ENCODE results near the gene DNAAF1.
"Not testable (repeated sequence)": the region's sequence is repeated elsewhere in the genome, so short reads cannot be mapped to it uniquely, and the experiment has no call there.

The DNAAF1 gene

GRCh38 chr16:84199097-84199496 is 54.0 kb downstream of the DNAAF1 start (continued):
- TF ChIP-seq, protein P1, sequence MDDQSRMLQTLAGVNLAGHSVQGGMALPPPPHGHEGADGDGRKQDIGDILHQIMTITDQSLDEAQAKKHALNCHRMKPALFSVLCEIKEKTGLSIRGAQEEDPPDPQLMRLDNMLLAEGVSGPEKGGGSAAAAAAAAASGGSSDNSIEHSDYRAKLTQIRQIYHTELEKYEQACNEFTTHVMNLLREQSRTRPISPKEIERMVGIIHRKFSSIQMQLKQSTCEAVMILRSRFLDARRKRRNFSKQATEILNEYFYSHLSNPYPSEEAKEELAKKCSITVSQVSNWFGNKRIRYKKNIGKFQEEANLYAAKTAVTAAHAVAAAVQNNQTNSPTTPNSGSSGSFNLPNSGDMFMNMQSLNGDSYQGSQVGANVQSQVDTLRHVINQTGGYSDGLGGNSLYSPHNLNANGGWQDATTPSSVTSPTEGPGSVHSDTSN (CRISPR knock-in tag; IDR thresholded peaks at IDR 0.05): no peak
- TF ChIP-seq REST (tag by site-specific recombination; IDR thresholded peaks at IDR 0.05): no peak
- no peak for TF ChIP-seq KLF17 (tag by site-specific recombination; IDR thresholded peaks at IDR 0.05)

DNA sequence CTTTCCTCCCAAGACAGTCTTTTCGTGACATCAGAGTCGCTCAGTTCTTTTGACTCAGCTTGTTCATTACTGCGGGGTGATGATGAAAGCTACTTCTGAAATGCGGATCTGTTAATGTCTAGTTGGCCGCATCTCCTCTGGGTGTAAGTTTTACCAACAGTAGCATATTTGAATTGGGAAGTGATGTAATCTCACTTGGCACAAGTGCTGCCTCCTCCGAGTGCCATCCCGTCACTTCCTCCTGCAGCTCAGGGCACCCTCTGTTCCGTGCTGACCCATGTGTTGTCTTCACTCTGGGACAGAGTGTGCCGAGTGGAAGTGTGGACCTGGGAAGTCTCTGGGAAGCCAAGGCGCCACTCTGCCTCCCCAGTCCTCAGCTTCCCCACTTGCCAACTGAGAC is 54.8 kb downstream of the DNAAF1 start:
- no peaks in the 10 kb centered on the region for H3K4me1 ChIP-seq (ENCODE audit: control insufficient read depth, insufficient read depth, low read length)
- ChIA-PET POLR2A (no interaction called here), CTCF (interaction anchor here (0.6 kb wide), 1 partner anchor 220 kb away, joined by 3 read pairs; no protein-coding TSS in a partner anchor)
- no peaks in the 10 kb centered on the region for H3K36me3 ChIP-seq (ENCODE audit: control insufficient read depth in 2 of 2, insufficient read depth in 1 of 2, low read length in 2 of 2)
- H3K4me3 ChIP-seq (ENCODE audit: low read depth, low read length): no peak overlapping the region
- no peak overlapping the region for H3K27ac ChIP-seq (ENCODE audit: extremely low read depth, low read depth, low read length)
- no peak for TF ChIP-seq ZNF585B (tag by site-specific recombination; IDR thresholded peaks at IDR 0.05)
- TF ChIP-seq REPIN1 (tag by site-specific recombination; IDR thresholded peaks at IDR 0.05; ENCODE audit: low read depth): no peak
- no peak for TF ChIP-seq ZNF621 (tag by site-specific recombination; IDR thresholded peaks at IDR 0.05)
- TF ChIP-seq ZNF169 (tag by site-specific recombination; IDR thresholded peaks at IDR 0.05): no peak
- no peak for TF ChIP-seq ZNF416 (tag by site-specific recombination; IDR thresholded peaks at IDR 0.05)
- TF ChIP-seq ZNF23 (tag by site-specific recombination; IDR thresholded peaks at IDR 0.05; ENCODE audit: borderline replicate concordance): no peak
- no peak for TF ChIP-seq PRDM2 (tag by site-specific recombination; IDR thresholded peaks at IDR 0.05; ENCODE audit: borderline replicate concordance)
- TF ChIP-seq ZNF624 (tag by site-specific recombination; IDR thresholded peaks at IDR 0.05): no peak
- TF ChIP-seq, protein P2, sequence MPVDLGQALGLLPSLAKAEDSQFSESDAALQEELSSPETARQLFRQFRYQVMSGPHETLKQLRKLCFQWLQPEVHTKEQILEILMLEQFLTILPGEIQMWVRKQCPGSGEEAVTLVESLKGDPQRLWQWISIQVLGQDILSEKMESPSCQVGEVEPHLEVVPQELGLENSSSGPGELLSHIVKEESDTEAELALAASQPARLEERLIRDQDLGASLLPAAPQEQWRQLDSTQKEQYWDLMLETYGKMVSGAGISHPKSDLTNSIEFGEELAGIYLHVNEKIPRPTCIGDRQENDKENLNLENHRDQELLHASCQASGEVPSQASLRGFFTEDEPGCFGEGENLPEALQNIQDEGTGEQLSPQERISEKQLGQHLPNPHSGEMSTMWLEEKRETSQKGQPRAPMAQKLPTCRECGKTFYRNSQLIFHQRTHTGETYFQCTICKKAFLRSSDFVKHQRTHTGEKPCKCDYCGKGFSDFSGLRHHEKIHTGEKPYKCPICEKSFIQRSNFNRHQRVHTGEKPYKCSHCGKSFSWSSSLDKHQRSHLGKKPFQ (tag by site-specific recombination; IDR thresholded peaks at IDR 0.05): no peak
- no peak for TF ChIP-seq ZNF248 (tag by site-specific recombination; IDR thresholded peaks at IDR 0.05)
- no peak for TF ChIP-seq ZNF184 (tag by site-specific recombination; IDR thresholded peaks at IDR 0.05)
- no peaks in the 10 kb centered on the region for H3K9me3 ChIP-seq (ENCODE audit: control insufficient read depth, insufficient read depth, low read depth, low read length)

- H3K27ac ChIP-seq (ENCODE audit: extremely low read depth, low read depth, low read length); POLR2A ChIA-PET; H3K9me3 ChIP-seq (ENCODE audit: control insufficient read depth, insufficient read depth, low read depth, low read length); H3K36me3 ChIP-seq (ENCODE audit: control insufficient read depth in 2 of 2, insufficient read depth in 1 of 2, low read length in 2 of 2); CTCF ChIA-PET; H3K4me1 ChIP-seq (ENCODE audit: control insufficient read depth, insufficient read depth, low read length); H3K4me3 ChIP-seq (ENCODE audit: low read depth, low read length): not testable (repeated sequence)
Measured at GRCh38 chr16:84204551-84204950, 59.4 kb downstream of the DNAAF1 start.

- H3K4me1 ChIP-seq (ENCODE audit: control insufficient read depth, insufficient read depth, low read length); CTCF ChIA-PET; H3K36me3 ChIP-seq (ENCODE audit: control insufficient read depth in 2 of 2, insufficient read depth in 1 of 2, low read length in 2 of 2); H3K4me3 ChIP-seq (ENCODE audit: low read depth, low read length); POLR2A ChIA-PET; H3K27ac ChIP-seq (ENCODE audit: extremely low read depth, low read depth, low read length); H3K9me3 ChIP-seq (ENCODE audit: control insufficient read depth, insufficient read depth, low read depth, low read length): not testable (repeated sequence)
Measured at GRCh38 chr16:84205123-84205522, 60.0 kb downstream of the DNAAF1 start.
